ENCODE data around the gene TDRD10.

GRCh38 chr1:154581766-154582165 is 79.7 kb downstream of the TDRD10 start:
- no peak for TF ChIP-seq POLR2A (IDR thresholded peaks at IDR 0.05; ENCODE audit: low read depth, low read length)
- TF ChIP-seq POLR2AphosphoS5 (IDR thresholded peaks at IDR 0.05; ENCODE audit: low read depth, low read length), result no peak
